Stimulated activated CD4-positive, alpha-beta T cell treated with anti-CD3 and anti-CD28 coated beads, TNF-alpha, amount 100 ng/mL, for 24 hours (primary cell): Measurements from ENCODE around the gene GNMT.
"Not testable (repeated sequence)": the region's sequence is repeated elsewhere in the genome, so short reads cannot be mapped to it uniquely, and the experiment has no call there.

Source experiments
- DNase-seq, 3 experiments: peaks; one replicate each; pipeline ENCODE4 v3.0.0-alpha.2; 2020; ENCODE audit warnings: low read depth in 3 of 3

GNMT gene

GRCh38 chr6:42941356-42941755 lies 19.2 kb upstream of the GNMT start:
- not testable (repeated sequence) for DNase-seq

- no peak for DNase-seq
Observed at GRCh38 chr6:42942444-42942843, 18.1 kb upstream of the GNMT start.

GRCh38 chr6:42947950-42948349 lies 12.6 kb upstream of the GNMT start:
- DNase-seq = no peak

- DNase-seq = no peak
Observed at GRCh38 chr6:42952389-42952788, 8.2 kb upstream of the GNMT start.

GRCh38 chr6:42954405-42954804 lies 6.1 kb upstream of the GNMT start:
- DNase-seq = not testable (repeated sequence)

GRCh38 chr6:42958125-42958524 lies 2.4 kb upstream of the GNMT start:
- DNase-seq = no peak

GRCh38 chr6:42959917-42960242 lies 674 bp upstream of the GNMT start:
- no peak for DNase-seq

- no peak for DNase-seq
Observed at GRCh38 chr6:42961020-42961470, 491 bp downstream of the GNMT start.

- no peak for DNase-seq
Observed at GRCh38 chr6:42962096-42962495, 1.5 kb downstream of the GNMT start.

GRCh38 chr6:42962502-42963178 lies 2.1 kb downstream of the GNMT start:
- no peak for DNase-seq

GRCh38 chr6:42963179-42963854 lies 2.8 kb downstream of the GNMT start:
- DNase-seq = no peak

- DNase-seq = peak in 1 of 3 experiments; percentile 35
Observed at GRCh38 chr6:42963855-42964605, 3.5 kb downstream of the GNMT start.

GRCh38 chr6:42966571-42966970 lies 6.0 kb downstream of the GNMT start:
- no peak for DNase-seq

- no peak for DNase-seq
Observed at GRCh38 chr6:42967228-42967627, 6.7 kb downstream of the GNMT start.

GRCh38 chr6:42968126-42968701 lies 7.7 kb downstream of the GNMT start:
- no peak for DNase-seq

- DNase-seq = no peak
Observed at GRCh38 chr6:42968783-42969182, 8.2 kb downstream of the GNMT start.

GRCh38 chr6:42969431-42969830 lies 8.9 kb downstream of the GNMT start:
- DNase-seq = no peak

- DNase-seq = no peak
Observed at GRCh38 chr6:42969934-42970333, 9.4 kb downstream of the GNMT start.

GRCh38 chr6:42970871-42971612 lies 10.5 kb downstream of the GNMT start:
- DNase-seq = no peak

GRCh38 chr6:42971746-42972327 lies 11.3 kb downstream of the GNMT start:
- no peak for DNase-seq

GRCh38 chr6:42973926-42974325 lies 13.4 kb downstream of the GNMT start:
- DNase-seq = no peak
